Measurements from ENCODE around the gene NOP14. TPM values are rescaled to one million over a fixed set of nuclear protein-coding genes. Genes with fewer than 3 reads are reported as not detected.
"Not testable (repeated sequence)": the region's sequence is repeated elsewhere in the genome, so short reads cannot be mapped to it uniquely, and the experiment has no call there.

Gene NOP14
- polyA plus RNA-seq (2012; ENCODE audit: insufficient read depth, insufficient read length), result 70.7 TPM

DNA sequence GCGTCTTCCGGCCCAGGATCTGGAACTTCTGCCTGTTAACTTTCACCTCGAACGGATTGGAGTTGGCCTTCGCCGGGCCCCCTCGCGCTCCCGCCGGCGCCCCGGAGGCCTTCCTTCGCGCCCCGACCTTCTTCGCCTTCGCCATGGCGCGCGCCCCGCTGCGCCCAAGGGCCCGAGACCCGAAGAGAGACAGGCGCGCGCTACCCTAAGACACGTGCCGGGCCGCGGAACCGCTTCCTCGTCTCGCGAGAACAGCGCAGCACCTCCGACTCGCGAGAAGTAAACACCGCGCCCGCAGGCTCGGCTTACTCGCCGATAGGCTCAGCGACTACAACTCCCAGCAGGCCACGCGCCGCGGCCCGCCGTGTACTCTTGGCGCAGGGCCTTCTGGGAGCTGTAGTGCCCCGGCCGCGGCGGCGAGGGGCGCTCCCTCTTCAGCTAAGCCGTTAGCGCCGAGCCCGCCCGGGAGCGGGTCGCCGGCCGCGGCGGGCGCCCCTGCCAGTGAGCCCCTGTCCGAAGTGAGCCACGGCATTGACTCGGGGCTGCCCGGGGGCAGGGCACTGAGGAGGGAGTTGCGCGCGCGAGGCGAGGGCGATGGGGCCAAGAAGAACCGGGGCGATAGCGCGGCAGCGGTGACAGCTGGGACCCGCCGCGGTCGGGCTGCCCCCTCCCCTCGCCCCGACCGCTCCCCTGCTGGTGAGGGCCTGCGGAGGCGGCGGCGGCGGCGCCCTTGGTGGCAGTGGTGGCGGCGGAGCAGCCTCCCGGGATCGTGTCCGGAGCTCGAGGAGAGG is at the start of gene NOP14, which contains the start of gene GRK4:
NOP14 (minus strand) TSS at position 232 of the 791 bp plus-strand sequence; CDS start at position 145, 87 bp downstream.
GRK4 (plus strand) TSS at position 397 of the 791 bp plus-strand sequence. CDS start 500 bp downstream, outside the sequence.
- peak; percentile 98 for DNase-seq (ENCODE audit: low read depth, low spot score)
- H3K4me3 ChIP-seq (ENCODE audit: low read length), result peak within 1 kb of the TSS; percentile 94

DNA sequence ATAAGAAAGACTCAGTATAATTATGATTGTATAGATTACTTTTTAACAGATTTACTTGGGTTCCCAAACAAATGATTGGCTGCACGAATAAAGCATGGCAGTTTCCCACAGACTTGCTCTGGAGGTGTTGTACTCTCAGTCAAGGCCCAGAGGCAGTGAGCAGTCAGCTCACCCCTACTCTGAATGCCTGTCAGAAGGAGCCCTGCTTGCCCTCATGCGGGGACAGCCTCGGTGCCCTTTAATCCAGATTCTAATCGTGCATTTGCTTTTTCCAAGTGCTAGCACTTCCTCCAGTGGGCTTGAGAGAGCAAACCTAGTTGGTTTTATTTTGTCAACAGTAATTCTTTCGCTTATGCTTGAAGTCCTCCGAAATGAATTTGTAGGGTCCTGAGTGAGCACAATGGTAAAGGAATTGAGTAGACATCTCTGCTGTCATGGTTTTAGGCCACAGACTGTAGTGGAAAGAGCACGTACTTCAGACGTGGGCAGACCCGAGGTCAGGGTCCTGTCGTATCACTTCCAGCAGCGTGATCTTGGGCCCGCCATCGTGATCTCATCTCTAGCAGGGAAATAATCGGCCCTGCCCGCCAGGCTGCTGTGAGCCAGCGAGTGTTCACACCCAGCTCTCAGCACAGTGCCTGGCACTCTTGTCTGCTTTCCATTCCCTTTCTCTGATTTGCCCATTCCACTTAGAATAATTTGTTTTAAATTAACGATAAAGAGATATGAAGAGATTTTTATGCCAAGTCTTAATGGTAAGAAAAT is 48.4 kb upstream of the NOP14 start:
- no peak overlapping the region for H3K4me3 ChIP-seq (ENCODE audit: low read length)
- no peak for DNase-seq (ENCODE audit: low read depth, low spot score)

GRCh38 chr4:3010998-3011397 is 47.8 kb upstream of the NOP14 start:
- H3K4me3 ChIP-seq (ENCODE audit: low read length), result no peak overlapping the region
- DNase-seq (ENCODE audit: low read depth, low spot score), result no peak

GRCh38 chr4:3010577-3010976 is 47.4 kb upstream of the NOP14 start:
- no peak for DNase-seq (ENCODE audit: low read depth, low spot score)
- H3K4me3 ChIP-seq (ENCODE audit: low read length), result no peak overlapping the region

DNA sequence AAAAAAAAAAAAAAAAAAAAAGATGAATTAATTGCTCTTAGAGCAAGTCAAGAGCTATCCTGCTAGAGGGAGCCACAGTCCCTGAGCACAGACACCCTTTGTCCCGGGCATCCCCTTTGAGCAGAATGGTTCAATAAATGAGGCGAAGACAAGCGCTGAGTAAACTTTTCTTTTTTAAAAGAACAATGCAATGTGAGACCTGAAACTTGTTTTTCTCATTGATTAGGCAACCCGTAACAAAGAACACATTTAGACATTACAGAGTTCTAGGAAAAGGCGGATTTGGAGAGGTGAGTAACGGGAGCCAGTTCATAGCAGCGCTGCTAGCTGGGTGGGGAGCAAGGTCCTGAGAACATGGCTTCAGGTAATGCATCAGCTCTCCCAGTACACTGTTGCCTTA is 46.2 kb upstream of the NOP14 start:
- no peak overlapping the region for H3K4me3 ChIP-seq (ENCODE audit: low read length)
- DNase-seq (ENCODE audit: low read depth, low spot score), result no peak

DNA sequence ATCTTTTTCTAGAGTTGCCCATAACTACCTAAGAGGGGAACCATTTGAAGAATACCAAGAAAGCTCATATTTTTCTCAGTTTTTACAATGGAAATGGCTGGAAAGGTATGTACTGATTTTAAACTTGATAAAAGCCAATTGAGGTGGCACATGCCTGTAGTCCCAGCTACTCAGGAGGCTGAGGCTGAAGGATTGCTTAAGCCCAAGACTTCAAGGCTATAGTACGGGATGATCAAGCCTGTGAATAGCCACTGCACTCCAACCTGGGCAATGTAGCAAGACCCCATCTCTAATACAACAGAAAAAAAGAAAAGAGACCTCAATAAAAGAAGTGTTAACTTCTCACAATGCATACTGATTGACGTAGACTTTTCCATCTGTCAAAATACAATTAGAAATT is 44.5 kb upstream of the NOP14 start:
- DNase-seq (ENCODE audit: low read depth, low spot score), result no peak
- H3K4me3 ChIP-seq (ENCODE audit: low read length), result no peak overlapping the region

DNA sequence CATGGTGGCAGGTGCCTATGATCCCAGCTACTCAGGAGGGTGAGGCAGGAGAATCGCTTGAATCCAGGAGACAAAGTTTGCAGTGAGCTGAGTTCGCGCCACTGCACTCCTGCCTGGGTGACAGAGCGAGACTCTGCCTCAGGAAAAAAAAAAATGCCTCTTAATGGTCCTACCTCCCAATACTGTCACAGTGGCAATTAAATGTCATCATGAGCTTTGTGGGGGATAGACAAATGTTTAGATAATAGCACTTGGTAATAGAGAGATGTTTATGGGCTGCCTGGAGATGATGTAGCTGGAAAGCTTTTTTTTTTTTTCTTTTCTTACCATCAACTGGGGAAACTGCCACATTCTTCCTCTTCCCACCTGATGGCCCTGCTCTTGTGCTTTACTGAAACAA is 33.2 kb upstream of the NOP14 start:
- no peak for DNase-seq (ENCODE audit: low read depth, low spot score)
- no peak overlapping the region for H3K4me3 ChIP-seq (ENCODE audit: low read length)

DNA sequence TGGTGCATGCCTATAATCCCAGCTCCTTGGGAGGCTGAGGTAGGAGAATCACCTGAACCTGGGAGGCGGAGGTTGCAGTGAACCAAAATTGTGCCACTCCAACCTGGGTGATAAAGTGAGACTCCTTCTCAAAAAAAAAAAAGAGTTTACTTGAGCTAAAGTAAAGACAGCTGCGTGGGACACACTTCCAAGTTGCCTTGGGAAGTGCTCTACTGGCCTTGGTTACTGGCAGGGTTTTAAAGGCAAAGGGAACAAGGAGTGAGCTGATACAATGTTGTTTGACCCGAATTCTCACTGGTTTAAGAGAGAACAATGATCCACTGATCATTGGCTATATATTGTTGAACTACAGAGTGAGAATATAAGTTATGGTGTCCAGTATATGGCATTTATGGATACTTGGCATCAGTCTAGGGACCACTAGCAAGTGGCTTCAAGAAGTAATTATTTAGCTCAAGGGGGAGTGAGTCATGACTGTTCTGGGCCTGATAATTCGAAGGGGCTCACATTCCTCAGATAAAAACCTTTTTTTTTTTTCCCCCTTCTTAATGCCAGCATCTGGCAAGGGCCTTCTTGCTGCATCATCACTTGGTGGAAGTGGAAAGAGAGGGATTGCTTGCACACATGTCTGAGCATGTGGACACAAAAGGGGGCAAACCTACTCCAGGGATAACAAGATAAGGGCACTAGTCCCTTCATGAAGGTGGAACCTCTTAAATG is 32.5 kb upstream of the NOP14 start:
- no peak overlapping the region for H3K4me3 ChIP-seq (ENCODE audit: low read length)
- DNase-seq (ENCODE audit: low read depth, low spot score), result no peak

- no peak for DNase-seq (ENCODE audit: low read depth, low spot score)
- H3K4me3 ChIP-seq (ENCODE audit: low read length), result no peak overlapping the region
Measured at GRCh38 chr4:2994917-2995316, 31.7 kb upstream of the NOP14 start.

- H3K4me3 ChIP-seq (ENCODE audit: low read length), result no peak overlapping the region
- no peak for DNase-seq (ENCODE audit: low read depth, low spot score)
Measured at GRCh38 chr4:2991243-2991642, 28.0 kb upstream of the NOP14 start.

GRCh38 chr4:2983715-2984114 is 20.5 kb upstream of the NOP14 start:
- DNase-seq (ENCODE audit: low read depth, low spot score); H3K4me3 ChIP-seq (ENCODE audit: low read length): not testable (repeated sequence)

GRCh38 chr4:2982012-2982411 is 18.8 kb upstream of the NOP14 start:
- no peak for DNase-seq (ENCODE audit: low read depth, low spot score)
- no peak overlapping the region for H3K4me3 ChIP-seq (ENCODE audit: low read length)

- no peak overlapping the region for H3K4me3 ChIP-seq (ENCODE audit: low read length)
- DNase-seq (ENCODE audit: low read depth, low spot score), result no peak
Measured at GRCh38 chr4:2981256-2981819, 18.1 kb upstream of the NOP14 start.

DNA sequence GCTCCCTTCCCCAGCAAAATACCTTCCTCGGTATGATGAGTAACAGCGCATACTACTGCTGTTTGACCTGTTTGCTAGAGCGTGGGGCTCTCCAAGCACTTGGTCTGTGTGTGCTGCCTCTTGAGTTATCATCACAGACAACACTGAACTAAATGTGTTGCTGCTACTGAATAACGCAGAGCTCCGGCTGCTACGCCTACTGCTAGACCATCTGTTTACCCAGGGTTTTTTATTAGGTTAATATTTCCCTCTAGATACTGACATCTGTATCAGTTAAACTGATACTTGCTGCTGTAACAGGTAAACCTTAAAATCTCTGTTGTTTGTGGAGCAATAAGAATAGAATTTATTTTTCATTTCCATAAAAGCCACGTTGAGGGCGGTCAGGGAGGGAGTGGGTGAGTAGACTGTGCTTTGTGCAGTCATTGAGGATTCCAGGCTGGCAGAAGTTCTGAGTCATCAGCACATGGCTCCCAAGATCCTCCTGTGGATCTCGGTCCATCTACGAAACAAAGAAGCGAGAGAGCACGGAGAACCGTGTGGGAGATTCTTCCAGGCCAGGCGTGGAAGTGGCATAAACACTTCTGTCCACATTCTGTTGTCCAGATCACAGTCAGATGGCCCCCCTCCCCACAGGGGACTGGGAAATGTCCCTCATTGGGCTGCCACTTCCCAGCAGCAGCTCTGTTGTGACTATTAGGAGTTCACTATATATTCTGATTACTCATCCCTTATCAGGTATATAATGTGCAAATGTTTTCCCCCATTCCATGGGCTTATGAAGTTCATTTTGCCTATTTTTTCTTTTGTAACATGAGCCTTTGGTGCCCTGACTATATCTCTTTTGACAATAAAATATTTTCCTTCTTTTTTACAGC is 14.2 kb upstream of the NOP14 start:
- no peak overlapping the region for H3K4me3 ChIP-seq (ENCODE audit: low read length)
- no peak for DNase-seq (ENCODE audit: low read depth, low spot score)

DNA sequence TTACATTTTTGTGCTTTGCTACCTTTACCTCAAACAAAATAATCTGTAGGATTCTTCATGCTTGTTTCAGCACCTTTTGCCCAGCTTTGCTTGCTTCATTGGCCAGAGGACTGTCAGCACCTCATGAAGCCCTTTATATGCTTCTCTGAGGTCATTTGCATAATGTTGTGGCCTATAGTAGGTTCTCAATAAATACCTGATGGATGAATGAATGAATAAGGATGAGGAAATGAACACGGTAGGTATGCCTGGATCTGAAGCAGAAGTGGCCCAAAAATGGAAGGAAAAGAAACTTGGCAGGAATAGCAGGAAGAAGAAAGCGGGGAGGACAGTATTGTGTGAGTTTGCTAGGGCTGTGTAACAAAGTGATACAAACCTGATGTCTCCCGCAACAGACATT is 8.1 kb upstream of the NOP14 start:
- no peak for DNase-seq (ENCODE audit: low read depth, low spot score)
- H3K4me3 ChIP-seq (ENCODE audit: low read length), result no peak overlapping the region

GRCh38 chr4:2968381-2968780 is 5.2 kb upstream of the NOP14 start:
- H3K4me3 ChIP-seq (ENCODE audit: low read length), result no peak overlapping the region
- DNase-seq (ENCODE audit: low read depth, low spot score), result no peak

GRCh38 chr4:2965262-2965661 is 2.1 kb upstream of the NOP14 start:
- no peak overlapping the region for H3K4me3 ChIP-seq (ENCODE audit: low read length)
- no peak for DNase-seq (ENCODE audit: low read depth, low spot score)

DNA sequence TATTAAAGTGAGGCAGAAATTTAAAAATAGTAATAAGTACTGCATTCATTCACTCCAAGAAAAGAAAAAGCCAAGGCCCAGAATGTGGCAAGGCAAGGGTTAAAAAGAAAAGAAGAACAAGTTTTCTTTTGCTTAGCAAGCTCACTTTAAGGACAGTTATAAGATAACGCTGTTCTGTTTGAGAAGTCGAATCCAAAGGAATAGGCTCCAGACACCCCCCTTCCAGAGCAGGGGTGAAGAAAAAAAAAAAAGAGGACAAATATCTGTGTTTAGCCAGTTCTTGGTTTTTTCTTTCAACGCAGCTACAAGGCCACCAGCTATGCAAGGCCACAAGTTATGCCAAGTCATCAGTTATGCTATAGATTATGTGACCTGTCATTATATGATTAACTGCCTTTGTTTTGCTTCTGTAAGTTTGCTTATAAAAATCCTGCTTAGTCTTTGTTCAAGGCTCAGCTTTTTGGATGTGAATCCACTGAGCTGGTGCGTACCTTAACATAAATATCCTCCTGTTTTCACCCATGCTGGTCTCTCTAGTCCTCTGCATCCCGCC is 1.6 kb upstream of the NOP14 start:
- H3K4me3 ChIP-seq (ENCODE audit: low read length), result no peak overlapping the region

More for the DNA sequence above, 1.6 kb upstream of the NOP14 start:
- no peak for DNase-seq (ENCODE audit: low read depth, low spot score)
